ENCODE measurements around the gene UTS2R.

DNA sequence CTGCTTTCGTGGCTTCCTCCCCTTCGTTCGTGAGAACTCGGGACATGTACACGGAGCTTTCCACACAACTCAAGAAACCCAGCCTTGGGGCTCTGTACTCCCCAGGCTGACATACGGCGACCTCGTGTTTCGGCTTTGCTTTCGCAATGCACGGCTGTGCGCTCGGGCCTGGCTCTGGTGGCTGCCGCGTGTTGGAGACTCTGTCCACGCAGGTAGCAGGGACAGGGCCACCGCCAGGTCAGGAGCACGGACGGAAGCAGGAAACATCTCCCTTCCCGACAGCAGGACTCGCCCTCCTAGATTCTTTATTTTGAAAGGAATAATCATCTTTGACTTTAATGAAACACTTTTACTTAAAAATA is 17.3 kb downstream of the UTS2R start:
- TF ChIP-seq, protein P1, sequence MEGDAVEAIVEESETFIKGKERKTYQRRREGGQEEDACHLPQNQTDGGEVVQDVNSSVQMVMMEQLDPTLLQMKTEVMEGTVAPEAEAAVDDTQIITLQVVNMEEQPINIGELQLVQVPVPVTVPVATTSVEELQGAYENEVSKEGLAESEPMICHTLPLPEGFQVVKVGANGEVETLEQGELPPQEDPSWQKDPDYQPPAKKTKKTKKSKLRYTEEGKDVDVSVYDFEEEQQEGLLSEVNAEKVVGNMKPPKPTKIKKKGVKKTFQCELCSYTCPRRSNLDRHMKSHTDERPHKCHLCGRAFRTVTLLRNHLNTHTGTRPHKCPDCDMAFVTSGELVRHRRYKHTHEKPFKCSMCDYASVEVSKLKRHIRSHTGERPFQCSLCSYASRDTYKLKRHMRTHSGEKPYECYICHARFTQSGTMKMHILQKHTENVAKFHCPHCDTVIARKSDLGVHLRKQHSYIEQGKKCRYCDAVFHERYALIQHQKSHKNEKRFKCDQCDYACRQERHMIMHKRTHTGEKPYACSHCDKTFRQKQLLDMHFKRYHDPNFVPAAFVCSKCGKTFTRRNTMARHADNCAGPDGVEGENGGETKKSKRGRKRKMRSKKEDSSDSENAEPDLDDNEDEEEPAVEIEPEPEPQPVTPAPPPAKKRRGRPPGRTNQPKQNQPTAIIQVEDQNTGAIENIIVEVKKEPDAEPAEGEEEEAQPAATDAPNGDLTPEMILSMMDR (IDR thresholded peaks at IDR 0.05) = no peak
- TF ChIP-seq POLR2A (IDR thresholded peaks at IDR 0.05) = no peak

Measured in heart left ventricle (tissue), 13 donors.